SIG-M5 treated with dmso at 0.1 percent for 504 hours (cell line): ENCODE results near the gene TFAM.

ENCODE experiments used
- DNase-seq: peaks from one replicate; lab custom pipeline; 2025; ENCODE audit not compliant: unreplicated experiment; lab: John Stamatoyannopoulos, UW

Gene TFAM

DNA sequence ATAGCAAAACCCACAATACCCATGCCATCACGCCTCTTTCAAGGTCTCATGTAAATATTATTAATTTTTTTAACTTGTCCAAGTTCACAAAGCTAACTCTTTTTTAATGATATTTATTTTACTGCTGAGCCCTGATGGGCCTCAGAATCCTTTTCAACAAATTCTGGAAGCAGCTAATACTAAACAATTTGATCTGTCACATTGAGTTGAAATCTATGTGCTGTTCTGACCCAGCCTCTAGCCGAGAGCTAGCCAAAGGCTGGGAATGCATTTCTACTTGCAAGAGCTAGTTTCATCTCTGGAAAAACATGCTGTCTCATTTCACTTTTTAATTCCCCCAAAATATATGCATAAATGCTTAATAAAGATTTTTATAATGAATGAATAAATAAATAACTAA, 47.9 kb downstream of the TFAM start:
- DNase-seq, result no peak

DNA sequence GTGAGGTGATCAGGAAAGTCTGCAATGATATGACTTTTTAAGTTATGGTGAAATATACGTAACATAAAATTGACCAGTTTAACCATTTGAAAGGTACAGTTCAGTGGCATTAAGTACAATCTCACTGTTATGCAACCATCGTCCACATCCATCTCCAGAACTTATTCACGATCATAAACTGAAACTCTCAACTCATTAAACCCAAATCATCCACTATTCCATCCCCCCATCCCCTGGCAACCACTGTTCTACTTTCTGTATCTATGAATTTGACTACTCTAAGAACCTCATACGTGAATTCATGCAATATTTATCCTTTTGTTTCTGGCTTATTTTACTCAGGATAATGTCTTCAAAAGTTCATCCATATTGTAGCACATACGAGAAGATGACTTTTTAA, 48.4 kb downstream of the TFAM start:
- DNase-seq, result no peak

DNA sequence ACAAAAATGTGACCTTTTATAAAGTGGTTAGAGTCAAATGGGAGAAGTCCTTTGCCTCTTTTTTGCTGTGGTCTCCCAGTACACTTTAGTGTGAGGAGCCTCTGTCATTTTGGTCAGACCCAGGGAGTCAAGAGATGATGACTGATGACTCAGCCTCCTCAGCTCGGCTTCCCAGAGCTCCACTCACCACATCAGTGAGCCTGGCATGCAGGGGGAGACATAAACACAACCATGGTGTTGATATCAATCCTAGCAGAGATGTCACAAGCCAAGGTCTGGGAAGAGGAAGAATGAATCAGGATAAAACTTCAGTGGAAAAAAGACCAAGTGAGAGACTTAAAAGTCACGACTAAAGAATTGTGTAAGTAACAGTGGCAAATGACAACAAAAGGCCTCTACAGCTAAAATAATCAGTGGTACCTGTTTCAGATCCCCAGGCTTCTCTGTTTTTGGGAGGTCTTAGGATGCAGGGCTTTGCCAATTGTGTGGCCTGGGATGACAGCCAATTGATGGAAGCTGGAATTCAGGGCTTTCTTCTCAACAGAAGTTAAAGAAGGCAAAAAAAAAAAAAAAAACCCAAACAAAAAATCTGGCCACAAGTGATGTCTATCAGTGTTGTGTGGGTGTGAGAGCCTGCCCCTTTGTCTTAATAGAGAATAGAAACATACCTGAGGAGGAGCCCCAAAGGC, 50.2 kb downstream of the TFAM start:
- DNase-seq, result no peak

DNA sequence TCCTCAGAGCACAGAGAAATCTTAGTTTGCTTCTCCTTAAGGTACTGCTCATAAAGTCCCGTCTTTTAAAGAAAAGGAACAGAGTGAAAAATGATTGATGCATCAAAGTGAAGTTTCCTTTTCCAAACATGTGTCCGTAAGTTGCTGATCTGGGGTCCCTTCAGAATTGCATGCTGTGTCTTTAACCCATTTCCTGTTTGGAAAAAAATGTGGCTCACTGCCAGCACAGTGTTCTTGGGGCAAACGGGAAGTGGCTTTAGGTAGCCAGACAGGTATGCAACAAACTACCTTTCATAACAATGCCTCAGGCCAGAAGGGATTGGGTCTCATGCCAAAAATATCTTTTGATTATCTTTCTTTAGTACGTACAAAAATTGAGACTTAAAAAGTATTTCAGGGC, 50.9 kb downstream of the TFAM start:
- no peak for DNase-seq

DNA sequence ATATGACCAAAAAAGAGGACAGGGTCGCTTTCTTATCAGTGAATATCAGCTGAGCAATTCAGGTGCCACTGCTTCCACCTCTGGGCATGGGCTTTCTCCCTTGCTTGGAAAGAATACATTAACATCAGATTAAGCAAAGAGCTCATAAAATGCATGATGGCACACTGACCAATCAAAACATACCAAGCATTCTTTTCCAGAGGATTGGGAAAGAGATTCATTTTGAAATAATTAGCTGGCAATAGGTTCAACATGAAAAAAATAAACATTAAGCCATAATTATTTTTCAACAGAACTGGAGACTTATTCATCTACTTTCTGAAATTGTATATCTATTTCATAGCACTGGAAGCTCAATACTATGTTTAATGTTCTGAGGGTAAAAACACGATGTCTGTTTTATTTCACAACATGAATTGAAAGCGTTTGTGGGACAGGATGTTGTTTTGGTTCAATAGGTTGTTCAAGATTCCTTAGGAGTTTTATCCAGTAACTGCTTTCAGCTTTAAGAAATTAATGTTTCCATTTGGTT, 53.2 kb downstream of the TFAM start:
- DNase-seq, result no peak

DNA sequence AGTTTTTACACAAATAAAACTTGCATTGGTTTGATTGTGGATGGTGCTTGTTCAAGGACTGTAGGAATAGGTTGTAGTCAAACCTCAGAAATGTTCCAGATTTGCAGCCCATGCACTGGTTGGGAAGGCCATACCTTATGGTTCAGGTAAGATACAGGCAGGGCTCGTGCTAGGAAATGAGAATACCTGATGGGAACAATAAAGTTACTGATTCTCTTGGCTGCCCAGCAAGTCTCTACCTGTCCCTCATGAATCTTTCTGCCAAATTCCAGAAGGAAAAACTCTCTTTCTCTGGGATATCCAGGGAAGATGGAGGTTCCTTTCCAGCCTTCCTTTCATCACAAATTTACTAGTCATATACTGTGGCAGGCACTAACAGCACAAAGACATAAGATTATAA, 53.8 kb downstream of the TFAM start:
- no peak for DNase-seq

DNA sequence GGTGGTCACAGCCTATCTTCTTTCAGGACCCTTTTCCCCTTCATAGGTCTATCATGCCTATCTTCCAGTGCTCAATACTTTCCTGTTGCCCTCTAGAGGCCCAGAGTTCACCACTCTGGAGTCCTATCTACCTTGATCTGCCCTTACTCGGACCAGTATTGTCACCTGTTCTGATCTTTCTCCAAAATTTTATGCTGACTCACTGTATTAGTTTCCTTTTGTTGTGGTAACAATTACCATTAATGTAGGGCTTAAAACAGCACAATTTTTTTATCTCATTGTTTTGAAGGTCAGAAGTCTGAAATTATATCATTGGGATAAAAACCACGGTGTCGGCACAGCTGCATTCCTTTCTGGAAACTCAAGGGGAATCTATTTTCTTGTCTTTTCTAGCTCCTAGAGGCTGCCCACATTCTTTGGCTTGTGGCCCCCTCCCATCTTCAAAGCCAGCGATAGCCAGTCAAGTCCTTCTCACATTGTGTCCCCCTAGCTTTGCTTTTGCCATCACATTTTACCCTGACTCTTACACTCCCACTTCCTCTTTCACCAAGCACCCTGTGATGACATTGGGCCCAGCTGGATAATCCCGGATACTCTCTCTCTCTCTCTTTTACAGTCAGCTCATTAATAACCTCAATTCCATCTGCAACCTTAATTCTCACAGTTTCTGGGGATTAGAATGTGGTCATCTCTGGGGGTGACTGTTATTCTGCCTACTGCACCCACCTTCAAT, 54.6 kb downstream of the TFAM start:
- DNase-seq, result peak; percentile 5

DNA sequence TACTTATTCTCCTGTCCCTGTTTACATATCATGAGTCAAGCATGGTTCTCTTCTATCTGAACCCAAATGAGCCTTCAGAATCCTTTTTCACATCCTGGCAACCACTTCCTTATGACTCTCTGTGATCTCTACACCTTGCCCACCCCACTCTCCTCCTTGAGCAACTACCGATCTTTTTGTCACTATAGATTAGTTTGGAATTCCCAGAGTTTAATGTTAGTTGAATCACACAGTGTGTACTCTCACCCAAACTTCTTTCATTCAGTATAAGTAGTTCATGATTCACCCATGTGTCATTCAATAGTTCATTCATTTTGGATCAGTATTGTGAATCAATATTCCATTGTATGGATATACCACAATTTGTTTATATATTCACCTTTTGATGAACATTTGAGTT, 55.3 kb downstream of the TFAM start:
- no peak for DNase-seq

DNA sequence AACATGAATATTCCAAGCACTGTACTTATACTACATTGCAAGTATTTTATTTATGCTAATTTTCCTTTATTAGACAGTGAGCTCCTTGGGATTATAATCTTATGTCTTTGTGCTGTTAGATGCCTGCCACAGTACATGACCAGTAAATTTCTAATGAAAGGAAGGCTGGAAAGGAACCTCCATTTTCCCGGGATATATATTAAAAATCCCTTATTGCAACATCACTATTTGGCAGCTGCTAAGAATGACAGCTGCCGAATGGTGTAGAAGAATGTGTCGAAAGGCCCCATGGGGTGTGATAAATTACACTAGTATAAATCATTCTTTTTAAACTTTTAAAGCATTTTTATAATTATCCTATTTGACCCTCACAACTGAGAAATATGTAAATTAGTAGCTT, 59.1 kb downstream of the TFAM start:
- no peak for DNase-seq

DNA sequence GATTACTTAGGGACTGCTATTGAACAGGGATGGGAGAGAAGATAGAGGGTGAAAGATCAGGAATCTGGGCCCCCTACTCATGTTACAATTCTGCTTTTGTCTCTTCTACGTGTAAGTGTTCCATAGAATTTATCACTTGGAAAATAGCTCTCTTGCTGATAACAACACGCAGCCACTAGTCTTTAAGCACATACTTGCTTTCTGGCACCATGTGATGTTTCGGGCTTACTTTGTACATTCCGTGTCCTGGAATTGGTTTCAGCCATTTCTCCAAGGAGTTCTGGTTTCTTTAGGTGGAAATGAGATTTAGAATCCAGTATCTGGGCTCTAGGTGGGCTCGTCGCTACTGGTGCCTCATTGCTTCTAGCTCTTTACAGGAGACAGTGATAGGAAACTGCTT, 59.7 kb downstream of the TFAM start:
- no peak for DNase-seq

DNA sequence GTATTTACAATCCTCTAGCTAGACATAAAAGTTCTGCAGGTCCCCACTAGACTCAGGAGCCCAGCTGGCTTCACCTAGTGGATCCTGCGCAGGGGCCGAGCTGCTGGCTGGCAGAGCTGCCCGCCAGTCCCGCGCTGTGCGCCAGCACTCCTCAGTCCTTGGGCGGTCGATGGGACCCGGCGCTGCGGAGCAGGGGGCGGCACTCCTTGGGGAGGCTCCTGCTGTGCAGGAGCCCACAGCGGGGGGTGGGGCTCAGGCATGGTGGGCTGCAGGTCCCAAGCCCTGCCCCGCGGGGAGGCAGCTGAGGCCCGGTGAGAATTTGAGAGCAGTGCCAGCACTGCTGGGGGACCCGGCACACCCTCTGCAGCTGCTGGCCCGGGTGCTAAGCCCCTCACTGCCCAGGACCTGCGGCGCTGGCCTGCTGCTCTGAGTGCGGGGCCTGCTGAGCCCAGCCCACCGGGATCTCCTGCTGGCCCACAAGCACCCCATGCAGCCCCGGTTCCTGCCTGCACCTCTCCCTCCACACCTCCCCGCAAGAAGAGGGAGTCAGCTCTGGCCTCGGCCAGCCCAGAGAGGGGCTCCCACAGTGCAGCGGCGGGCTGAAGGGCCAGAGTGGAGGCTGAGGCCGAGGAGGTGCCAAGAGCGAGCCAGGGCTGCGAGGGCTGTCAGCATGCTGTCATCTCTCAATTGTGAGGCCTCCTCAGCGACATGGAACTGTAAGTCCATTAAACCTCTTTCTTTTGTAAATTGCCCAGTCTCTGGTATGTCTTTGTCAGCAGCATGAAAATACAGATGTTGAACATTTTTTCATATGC, 63.1 kb downstream of the TFAM start:
- DNase-seq, result no peak
